ENCODE results near the gene NUBP2. TPM values are rescaled to one million over a fixed set of nuclear protein-coding genes. Genes with fewer than 3 reads are reported as not detected.
A peak's percentile ranks its signal among the peaks of the same experiment; 100 is the strongest.

NUBP2 gene, protein sequence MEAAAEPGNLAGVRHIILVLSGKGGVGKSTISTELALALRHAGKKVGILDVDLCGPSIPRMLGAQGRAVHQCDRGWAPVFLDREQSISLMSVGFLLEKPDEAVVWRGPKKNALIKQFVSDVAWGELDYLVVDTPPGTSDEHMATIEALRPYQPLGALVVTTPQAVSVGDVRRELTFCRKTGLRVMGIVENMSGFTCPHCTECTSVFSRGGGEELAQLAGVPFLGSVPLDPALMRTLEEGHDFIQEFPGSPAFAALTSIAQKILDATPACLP
- 100 to 1,000 TPM in 1 of 4 donors, 10 to 100 TPM in 3; 55.4 to 115 (median 90.8) TPM for total RNA-seq

DNA sequence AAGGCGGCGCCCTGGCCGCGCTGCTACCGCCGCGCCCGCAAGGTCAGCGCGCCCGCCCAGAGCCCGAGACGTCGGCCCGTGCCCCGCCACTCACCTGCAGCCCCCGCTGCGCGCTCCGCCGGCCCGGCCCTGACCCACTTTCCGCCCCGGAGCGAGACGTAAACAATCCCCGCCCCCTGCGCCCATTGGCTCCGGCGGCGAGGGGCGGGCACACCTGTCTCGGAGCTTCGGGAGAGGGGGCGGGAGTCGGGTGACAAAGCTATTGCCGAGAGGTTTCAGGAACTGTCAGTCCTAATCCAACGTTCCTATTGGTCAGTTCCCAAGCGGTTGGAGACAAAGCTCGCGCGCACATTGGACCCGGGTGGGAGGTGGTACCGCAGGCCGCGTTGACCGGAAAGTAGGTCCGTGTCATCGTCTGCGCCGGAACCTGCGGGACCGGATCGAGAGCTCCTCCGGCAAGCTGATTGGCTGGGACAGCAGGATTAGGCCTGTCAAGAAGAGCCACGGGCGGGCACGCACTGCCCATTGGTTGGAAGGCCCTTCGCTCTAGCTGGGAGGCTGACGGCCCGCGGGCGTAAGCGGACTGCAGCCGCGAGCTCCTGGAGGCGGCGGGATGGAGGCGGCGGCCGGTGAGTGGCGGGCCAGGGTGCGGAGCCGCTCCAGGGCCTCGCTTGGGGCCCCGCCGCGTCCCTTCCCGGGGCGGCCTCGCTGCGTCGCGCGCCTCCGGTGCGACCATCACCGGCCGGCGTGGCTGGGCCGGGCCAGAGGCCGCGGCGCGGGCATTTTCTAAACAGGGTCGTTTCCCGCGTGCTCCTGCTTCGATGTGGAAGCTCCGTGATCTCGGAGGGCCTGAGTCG, at the start of gene NUBP2, which contains the start of gene SPSB3:
TSS of gene NUBP2 (plus strand) at position 553 of the 857 bp plus-strand sequence. CDS start at position 614, 61 bp downstream.
TSS of gene SPSB3 (minus strand) at position 164 of the 857 bp plus-strand sequence. CDS start 1,088 bp downstream, outside the sequence.
- Histone ChIP-seq H3K36me3 (peaks cover 40% of the 10 kb centered on the region), H3K27ac (peak within 1 kb of the TSS; percentile 92), H3K4me1 (peaks cover 47% of the 10 kb centered on the region), H3K27me3 (no peaks in the 10 kb centered on the region), H3K4me3 (peak within 1 kb of the TSS; percentile 79), H3K9me3 (no peaks in the 10 kb centered on the region)
- 0% methylated on average over 2 of the region's 102 CpGs for WGBS
- peak; percentile 100 for DNase-seq (ENCODE audit: low spot score in 2 of 2)
- TF ChIP-seq EP300 (IDR thresholded peaks at IDR 0.05), result no peak
- TF ChIP-seq POLR2AphosphoS5 (IDR thresholded peaks at IDR 0.05), result peak in 2 of 3 donors; percentile 22 to 96
- TF ChIP-seq POLR2A (IDR thresholded peaks at IDR 0.05), result peak in 1 of 2 donors; percentile 46
- TF ChIP-seq, protein P1, sequence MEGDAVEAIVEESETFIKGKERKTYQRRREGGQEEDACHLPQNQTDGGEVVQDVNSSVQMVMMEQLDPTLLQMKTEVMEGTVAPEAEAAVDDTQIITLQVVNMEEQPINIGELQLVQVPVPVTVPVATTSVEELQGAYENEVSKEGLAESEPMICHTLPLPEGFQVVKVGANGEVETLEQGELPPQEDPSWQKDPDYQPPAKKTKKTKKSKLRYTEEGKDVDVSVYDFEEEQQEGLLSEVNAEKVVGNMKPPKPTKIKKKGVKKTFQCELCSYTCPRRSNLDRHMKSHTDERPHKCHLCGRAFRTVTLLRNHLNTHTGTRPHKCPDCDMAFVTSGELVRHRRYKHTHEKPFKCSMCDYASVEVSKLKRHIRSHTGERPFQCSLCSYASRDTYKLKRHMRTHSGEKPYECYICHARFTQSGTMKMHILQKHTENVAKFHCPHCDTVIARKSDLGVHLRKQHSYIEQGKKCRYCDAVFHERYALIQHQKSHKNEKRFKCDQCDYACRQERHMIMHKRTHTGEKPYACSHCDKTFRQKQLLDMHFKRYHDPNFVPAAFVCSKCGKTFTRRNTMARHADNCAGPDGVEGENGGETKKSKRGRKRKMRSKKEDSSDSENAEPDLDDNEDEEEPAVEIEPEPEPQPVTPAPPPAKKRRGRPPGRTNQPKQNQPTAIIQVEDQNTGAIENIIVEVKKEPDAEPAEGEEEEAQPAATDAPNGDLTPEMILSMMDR (IDR thresholded peaks at IDR 0.05), result no peak

DNA sequence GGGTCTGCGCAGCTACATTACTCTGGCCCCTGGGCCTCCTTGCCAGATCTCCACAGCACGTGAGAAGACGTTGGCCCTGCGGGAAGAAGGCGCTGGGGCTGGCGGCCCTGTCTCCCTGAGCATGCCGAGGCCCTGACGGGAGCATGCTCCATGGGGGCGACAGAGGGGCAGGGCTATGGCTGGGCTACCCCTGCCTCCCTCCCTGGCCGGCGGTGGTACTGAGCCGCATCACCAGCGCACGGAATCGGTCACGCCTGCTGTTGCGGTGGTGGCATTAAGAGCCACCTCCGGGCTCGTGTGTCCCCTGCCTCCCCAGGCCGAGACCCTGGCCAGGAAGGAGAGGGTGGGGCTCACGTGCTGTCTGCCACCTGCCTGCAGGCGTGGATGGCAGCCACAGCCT, 48.6 kb upstream of the NUBP2 start:
- 82% methylated on average over 16 of the region's 22 CpGs for WGBS
- TF ChIP-seq, protein P1 (IDR thresholded peaks at IDR 0.05), result no peak
- no peak for TF ChIP-seq POLR2A (IDR thresholded peaks at IDR 0.05)
- TF ChIP-seq POLR2AphosphoS5 (IDR thresholded peaks at IDR 0.05), result no peak
- no peak for TF ChIP-seq EP300 (IDR thresholded peaks at IDR 0.05)
- no peak overlapping the region for H3K4me3 ChIP-seq
- H3K27me3 ChIP-seq, result no peaks in the 10 kb centered on the region
- no peak overlapping the region for H3K27ac ChIP-seq
- DNase-seq (ENCODE audit: low spot score in 2 of 2), result no peak
- H3K36me3 ChIP-seq, result peaks cover 38% of the 10 kb centered on the region
- H3K9me3 ChIP-seq, result no peaks in the 10 kb centered on the region
- peaks cover 14% of the 10 kb centered on the region for H3K4me1 ChIP-seq

DNA sequence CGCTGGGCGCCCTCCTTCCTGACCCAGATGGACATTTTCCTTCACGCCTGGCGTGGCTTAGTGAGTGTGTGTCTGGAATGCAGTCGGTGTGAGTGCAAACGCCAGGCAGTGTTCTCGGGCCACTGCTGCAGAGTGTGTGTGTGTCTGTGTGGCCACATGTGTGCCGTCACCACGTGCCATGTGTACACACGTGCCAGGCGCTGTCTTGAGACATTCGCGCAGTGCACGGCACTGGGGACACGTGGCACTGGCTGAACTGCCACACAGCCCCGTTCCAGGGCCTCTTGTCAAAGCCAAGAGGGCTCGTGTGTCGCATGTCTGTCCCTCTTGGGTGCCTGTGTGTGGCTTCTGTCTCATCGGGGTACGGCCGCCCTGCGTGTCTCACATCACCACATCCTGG, 47.9 kb upstream of the NUBP2 start:
- Histone ChIP-seq H3K36me3 (peaks cover 32% of the 10 kb centered on the region), H3K9me3 (no peaks in the 10 kb centered on the region), H3K4me3 (no peak overlapping the region), H3K27me3 (no peaks in the 10 kb centered on the region), H3K4me1 (peaks cover 14% of the 10 kb centered on the region), H3K27ac (no peak overlapping the region)
- TF ChIP-seq, protein P1 (IDR thresholded peaks at IDR 0.05), result no peak
- TF ChIP-seq EP300 (IDR thresholded peaks at IDR 0.05) (no peak), POLR2AphosphoS5 (IDR thresholded peaks at IDR 0.05) (no peak), POLR2A (IDR thresholded peaks at IDR 0.05) (no peak)
- no peak for DNase-seq (ENCODE audit: low spot score in 2 of 2)
- WGBS, result 96% methylated on average over 17 of the region's 22 CpGs

DNA sequence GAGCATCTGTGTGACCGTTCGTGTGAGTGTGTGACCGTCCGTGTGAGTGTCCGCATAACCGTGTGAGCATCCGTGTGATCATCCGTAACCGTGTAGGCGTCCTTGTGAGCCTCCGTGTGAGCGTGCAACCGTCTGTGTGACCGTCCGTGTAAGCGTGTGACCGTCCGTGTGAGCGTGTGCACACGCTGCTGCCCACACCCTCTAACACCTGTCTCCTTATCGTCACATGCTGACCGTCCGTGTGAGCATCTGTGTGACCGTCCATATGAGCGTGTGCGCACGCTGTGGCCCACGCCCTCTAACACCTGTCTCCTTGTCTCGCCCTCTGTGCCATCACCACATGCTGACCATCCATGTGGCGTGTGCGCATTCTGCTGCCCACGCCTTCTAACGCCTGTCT, 42.5 kb upstream of the NUBP2 start:
- no peak for DNase-seq (ENCODE audit: low spot score in 2 of 2)
- TF ChIP-seq POLR2AphosphoS5 (IDR thresholded peaks at IDR 0.05) (no peak), POLR2A (IDR thresholded peaks at IDR 0.05) (no peak), EP300 (IDR thresholded peaks at IDR 0.05) (no peak)
- TF ChIP-seq, protein P1 (IDR thresholded peaks at IDR 0.05), result no peak
- Histone ChIP-seq H3K27me3 (no peaks in the 10 kb centered on the region), H3K36me3 (peaks cover 41% of the 10 kb centered on the region), H3K27ac (no peak overlapping the region), H3K4me1 (no peaks in the 10 kb centered on the region), H3K9me3 (no peaks in the 10 kb centered on the region), H3K4me3 (no peak overlapping the region)
- whole genome bisulfite sequencing, result 95% methylated on average over 33 of the region's 33 CpGs

Data from suprapubic skin (tissue), 4 donors.